HG03045 (cell line): Measurements from ENCODE around the gene FAM114A2.
"Not testable (repeated sequence)": the region's sequence is repeated elsewhere in the genome, so short reads cannot be mapped to it uniquely, and the experiment has no call there.

Experiments used
- ATAC-seq: cut with Tn5 transposase; IDR thresholded peaks from one replicate; pipeline ENCODE4 v1.9.1; 2021; ENCODE audit warnings: mild to moderate bottlenecking, moderate library complexity; ENCODE audit not compliant: unreplicated experiment

Gene FAM114A2

GRCh38 chr5:154049636-154050035 lies 10.9 kb upstream of the FAM114A2 start:
- no peak for ATAC-seq

GRCh38 chr5:154047324-154047723 lies 8.6 kb upstream of the FAM114A2 start:
- no peak for ATAC-seq

- ATAC-seq = no peak
Observed at GRCh38 chr5:154046486-154046885, 7.8 kb upstream of the FAM114A2 start.

GRCh38 chr5:154044581-154044980 lies 5.9 kb upstream of the FAM114A2 start:
- ATAC-seq = no peak

GRCh38 chr5:154044099-154044498 lies 5.4 kb upstream of the FAM114A2 start:
- no peak for ATAC-seq

GRCh38 chr5:154042766-154043165 lies 4.1 kb upstream of the FAM114A2 start:
- ATAC-seq = no peak

- ATAC-seq = no peak
Observed at GRCh38 chr5:154039458-154039829, 734 bp upstream of the FAM114A2 start.

- peak; percentile 62 for ATAC-seq
Observed at GRCh38 chr5:154038261-154038706, 426 bp downstream of the FAM114A2 start.

GRCh38 chr5:154034944-154035343 lies 3.8 kb downstream of the FAM114A2 start:
- no peak for ATAC-seq

GRCh38 chr5:154031937-154032489 lies 6.7 kb downstream of the FAM114A2 start:
- ATAC-seq = no peak

GRCh38 chr5:154025951-154026350 lies 12.8 kb downstream of the FAM114A2 start:
- ATAC-seq = no peak

GRCh38 chr5:154018919-154019318 lies 19.8 kb downstream of the FAM114A2 start:
- not testable (repeated sequence) for ATAC-seq

GRCh38 chr5:154015071-154015693 lies 23.5 kb downstream of the FAM114A2 start:
- ATAC-seq = no peak

- ATAC-seq = no peak
Observed at GRCh38 chr5:154010660-154011059, 28.1 kb downstream of the FAM114A2 start.

- peak; percentile 69 for ATAC-seq
Observed at GRCh38 chr5:154005648-154006047, 33.1 kb downstream of the FAM114A2 start.

GRCh38 chr5:154002511-154003020 lies 36.1 kb downstream of the FAM114A2 start:
- no peak for ATAC-seq

- no peak for ATAC-seq
Observed at GRCh38 chr5:154002093-154002492, 36.6 kb downstream of the FAM114A2 start.

- no peak for ATAC-seq
Observed at GRCh38 chr5:154000703-154001102, 38.0 kb downstream of the FAM114A2 start.

GRCh38 chr5:153999995-154000394 lies 38.7 kb downstream of the FAM114A2 start:
- no peak for ATAC-seq

- ATAC-seq = no peak
Observed at GRCh38 chr5:153998768-153999167, 39.9 kb downstream of the FAM114A2 start.

- no peak for ATAC-seq
Observed at GRCh38 chr5:153998010-153998409, 40.7 kb downstream of the FAM114A2 start.

GRCh38 chr5:153991168-153991567 lies 47.5 kb downstream of the FAM114A2 start:
- ATAC-seq = no peak

GRCh38 chr5:153988510-153988909 lies 50.2 kb downstream of the FAM114A2 start:
- no peak for ATAC-seq
